ENCODE results near the gene F11.

The F11 gene

DNA sequence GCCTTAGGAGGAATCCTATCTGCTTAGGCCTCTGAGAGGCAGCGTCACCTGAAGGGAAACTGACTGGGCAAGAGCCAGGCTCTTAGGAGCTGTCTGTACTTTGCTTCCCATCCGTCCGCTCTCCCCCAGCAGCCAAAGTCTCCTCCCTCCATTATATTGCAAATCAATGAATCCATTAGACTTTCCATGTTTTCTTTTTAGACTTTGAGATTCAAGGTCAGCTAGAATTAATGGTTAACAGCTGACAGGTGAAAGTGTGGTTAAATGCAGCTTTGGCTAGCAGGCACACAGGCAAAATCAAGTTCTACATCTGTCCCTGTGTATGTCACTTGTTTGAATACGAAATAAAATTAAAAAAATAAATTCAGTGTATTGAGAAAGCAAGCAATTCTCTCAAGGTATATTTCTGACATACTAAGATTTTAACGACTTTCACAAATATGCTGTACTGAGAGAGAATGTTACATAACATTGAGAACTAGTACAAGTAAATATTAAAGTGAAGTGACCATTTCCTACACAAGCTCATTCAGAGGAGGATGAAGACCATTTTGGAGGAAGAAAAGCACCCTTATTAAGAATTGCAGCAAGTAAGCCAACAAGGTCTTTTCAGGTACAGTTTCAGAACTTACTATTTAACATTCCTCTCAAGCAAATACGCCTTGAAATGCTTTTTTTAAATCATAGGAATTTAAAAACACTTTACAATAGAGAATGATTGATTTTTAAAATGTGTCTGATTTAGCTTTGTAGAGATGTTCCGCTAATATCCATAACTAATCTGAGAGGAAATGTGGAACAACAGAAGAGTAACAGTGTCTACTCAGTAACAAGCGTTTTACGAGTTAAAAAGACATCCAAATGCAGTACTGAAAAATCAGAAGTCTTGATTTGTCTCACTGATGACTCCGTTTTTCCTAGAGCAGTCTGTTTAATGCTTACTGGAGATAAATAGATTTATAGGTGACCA is at the start of gene F11:
F11 (plus strand) TSS at position 507 of the 970 bp plus-strand sequence. CDS start 948 bp downstream, outside the sequence.
- H3K9ac ChIP-seq (ENCODE audit: low read length) = peak within 1 kb of the TSS; percentile 52
- peaks cover 41% of the 10 kb centered on the region for H3K4me1 ChIP-seq (ENCODE audit: control insufficient read depth, low read depth, low read length)
- peak within 1 kb of the TSS; percentile 65 for H3K27ac ChIP-seq (ENCODE audit: low read length)
- peak within 1 kb of the TSS; percentile 49 for H3K4me3 ChIP-seq (ENCODE audit: low read length)
- no peaks in the 10 kb centered on the region for H3K9me3 ChIP-seq (ENCODE audit: control insufficient read depth, low read depth, low read length)
- no peaks in the 10 kb centered on the region for H3K27me3 ChIP-seq (ENCODE audit: control insufficient read depth, insufficient read depth, low read length)
- no peaks in the 10 kb centered on the region for H3K36me3 ChIP-seq (ENCODE audit: control insufficient read depth, low read depth, low read length)

DNA sequence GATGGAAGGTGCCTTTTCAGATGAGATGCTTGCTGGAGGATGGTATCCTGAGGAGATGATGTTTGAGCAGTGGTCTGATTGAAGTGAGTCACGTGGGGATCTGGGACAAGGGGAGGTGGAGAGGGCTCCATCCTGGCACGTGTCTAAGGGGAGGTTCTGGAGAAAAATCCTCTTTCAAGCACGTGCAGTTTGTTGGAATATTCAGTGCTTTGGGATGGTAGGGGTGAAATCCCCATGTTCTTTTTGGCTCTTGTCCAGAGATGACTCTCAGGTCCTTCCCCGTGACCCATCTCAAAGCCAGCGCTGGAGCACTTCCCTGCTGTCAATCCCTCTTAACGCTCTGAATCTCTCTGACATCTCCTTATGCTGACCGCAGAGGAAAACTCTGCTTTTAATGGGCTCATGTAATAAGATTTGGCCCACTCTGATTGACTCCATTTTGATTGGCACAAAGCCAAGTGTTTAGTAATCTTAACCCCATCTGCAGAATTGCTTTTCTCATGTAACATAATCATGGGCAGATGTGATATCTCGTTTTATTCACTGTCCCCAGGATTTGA is 49.4 kb upstream of the F11 start:
- Histone ChIP-seq H3K9me3 (ENCODE audit: control insufficient read depth, low read depth, low read length) (no peaks in the 10 kb centered on the region), H3K36me3 (ENCODE audit: control insufficient read depth, low read depth, low read length) (no peaks in the 10 kb centered on the region), H3K27me3 (ENCODE audit: control insufficient read depth, insufficient read depth, low read length) (no peaks in the 10 kb centered on the region), H3K9ac (ENCODE audit: low read length) (no peak overlapping the region), H3K4me3 (ENCODE audit: low read length) (no peak overlapping the region), H3K27ac (ENCODE audit: low read length) (no peak overlapping the region), H3K4me1 (ENCODE audit: control insufficient read depth, low read depth, low read length) (no peaks in the 10 kb centered on the region)

DNA sequence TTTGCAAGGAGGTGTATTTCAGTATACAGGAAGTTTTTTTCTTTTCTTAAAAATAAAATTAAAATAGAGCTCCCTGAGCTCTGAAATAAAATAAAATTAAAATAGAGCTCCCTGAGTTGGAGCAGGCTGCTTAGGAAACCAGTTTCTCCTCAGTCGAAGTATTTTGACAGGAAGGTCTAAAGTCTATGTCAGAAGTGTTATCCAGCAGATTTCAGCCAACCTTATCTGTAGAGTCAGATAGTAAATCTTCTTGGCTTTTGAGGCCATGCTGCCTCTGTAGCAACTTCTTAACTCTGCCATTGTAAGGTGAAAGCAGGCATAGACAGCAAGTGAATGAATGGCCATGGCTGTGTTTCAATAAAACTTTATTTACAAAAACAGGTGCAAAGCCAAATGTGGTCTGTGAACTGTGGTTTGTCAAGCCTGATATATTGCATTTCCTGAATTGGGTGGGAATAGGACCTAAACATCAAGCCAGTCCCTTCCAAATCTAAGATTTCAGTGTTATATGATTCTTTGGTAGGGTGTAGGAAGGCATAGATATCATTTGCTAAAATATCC is 48.2 kb upstream of the F11 start:
- H3K4me3 ChIP-seq (ENCODE audit: low read length) = no peak overlapping the region
- no peak overlapping the region for H3K27ac ChIP-seq (ENCODE audit: low read length)
- H3K9ac ChIP-seq (ENCODE audit: low read length) = no peak overlapping the region
- H3K4me1 ChIP-seq (ENCODE audit: control insufficient read depth, low read depth, low read length) = no peaks in the 10 kb centered on the region
- H3K36me3 ChIP-seq (ENCODE audit: control insufficient read depth, low read depth, low read length) = no peaks in the 10 kb centered on the region
- H3K27me3 ChIP-seq (ENCODE audit: control insufficient read depth, insufficient read depth, low read length) = no peaks in the 10 kb centered on the region
- no peaks in the 10 kb centered on the region for H3K9me3 ChIP-seq (ENCODE audit: control insufficient read depth, low read depth, low read length)

DNA sequence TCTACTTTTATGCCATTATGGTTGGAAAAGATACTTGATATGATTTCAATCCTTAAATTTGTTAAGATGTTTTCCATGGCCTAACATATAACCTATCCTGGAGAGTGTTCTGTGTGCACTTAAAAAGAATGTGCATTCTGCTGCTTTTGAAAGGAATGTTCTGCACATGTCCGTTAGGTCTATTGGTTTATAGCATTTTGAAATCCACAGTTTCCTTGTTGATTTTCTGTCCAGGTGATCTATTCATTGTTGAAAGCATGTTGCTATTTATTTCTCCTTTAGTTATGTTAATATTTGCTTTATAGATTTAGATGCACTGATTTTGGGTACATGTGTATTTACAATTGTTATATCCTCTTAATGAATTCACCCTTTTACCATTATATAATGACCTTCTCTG is 44.4 kb upstream of the F11 start:
- H3K4me3 ChIP-seq (ENCODE audit: low read length) = no peak overlapping the region
- peaks cover 14% of the 10 kb centered on the region for H3K9me3 ChIP-seq (ENCODE audit: control insufficient read depth, low read depth, low read length)
- no peaks in the 10 kb centered on the region for H3K27me3 ChIP-seq (ENCODE audit: control insufficient read depth, insufficient read depth, low read length)
- H3K4me1 ChIP-seq (ENCODE audit: control insufficient read depth, low read depth, low read length) = peaks cover 8% of the 10 kb centered on the region
- H3K27ac ChIP-seq (ENCODE audit: low read length) = no peak overlapping the region
- H3K9ac ChIP-seq (ENCODE audit: low read length) = no peak overlapping the region
- no peaks in the 10 kb centered on the region for H3K36me3 ChIP-seq (ENCODE audit: control insufficient read depth, low read depth, low read length)

DNA sequence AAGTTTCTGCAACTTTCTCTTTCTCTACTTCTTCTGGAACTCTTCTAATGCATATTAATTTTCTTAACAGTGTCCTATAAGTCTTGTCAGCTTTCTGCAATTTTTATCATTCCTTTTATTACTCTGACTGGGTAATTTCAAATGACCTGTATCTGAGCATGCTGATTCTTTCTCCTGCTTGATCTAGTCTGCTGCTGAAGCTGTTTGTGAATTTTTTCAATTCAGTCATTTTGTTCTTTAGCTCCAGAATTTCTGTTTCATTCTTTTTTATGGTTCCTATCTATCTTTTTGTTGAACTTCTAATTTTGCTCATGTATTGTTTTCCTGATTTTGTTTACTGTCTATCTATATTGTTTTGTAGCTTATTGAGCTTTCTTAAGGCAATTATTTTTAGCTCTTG is 40.1 kb upstream of the F11 start:
- Histone ChIP-seq H3K4me3 (ENCODE audit: low read length) (no peak overlapping the region), H3K27ac (ENCODE audit: low read length) (no peak overlapping the region), H3K36me3 (ENCODE audit: control insufficient read depth, low read depth, low read length) (no peaks in the 10 kb centered on the region), H3K9me3 (ENCODE audit: control insufficient read depth, low read depth, low read length) (peaks cover 14% of the 10 kb centered on the region), H3K27me3 (ENCODE audit: control insufficient read depth, insufficient read depth, low read length) (no peaks in the 10 kb centered on the region), H3K9ac (ENCODE audit: low read length) (no peak overlapping the region), H3K4me1 (ENCODE audit: control insufficient read depth, low read depth, low read length) (peaks cover 16% of the 10 kb centered on the region)

DNA sequence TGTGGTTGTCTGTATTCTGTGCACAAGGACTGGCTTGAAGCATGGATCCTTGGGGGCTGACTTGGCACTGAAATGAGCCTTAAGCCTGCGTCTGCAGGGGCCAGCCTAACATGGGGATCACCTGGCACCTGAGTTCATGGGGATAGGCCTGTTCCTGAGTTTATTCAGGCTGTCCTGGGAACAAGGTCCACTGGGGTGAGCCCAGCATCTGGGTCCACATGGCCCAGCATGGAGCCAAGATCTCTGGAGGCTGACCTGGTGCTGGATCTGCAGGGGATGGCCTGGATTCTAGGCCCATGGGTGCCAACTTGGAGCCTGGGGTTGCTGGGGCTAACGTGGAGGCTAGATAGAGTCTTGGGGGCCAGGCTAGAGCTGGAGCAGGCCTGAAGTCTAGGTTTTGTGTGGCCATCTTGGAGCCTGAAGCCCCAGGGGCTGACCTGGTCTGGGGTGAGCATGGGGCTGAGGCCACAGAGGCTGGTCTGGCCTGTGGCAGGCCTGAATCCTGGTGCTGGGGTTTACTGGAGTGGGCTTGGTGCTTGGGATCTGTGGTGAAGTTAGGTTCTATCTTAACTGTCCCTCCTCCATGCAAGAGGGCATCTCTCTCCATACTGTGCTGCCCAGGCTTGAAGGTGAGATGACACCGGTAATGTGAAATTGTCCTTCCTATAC is 39.3 kb upstream of the F11 start:
- peaks cover 14% of the 10 kb centered on the region for H3K9me3 ChIP-seq (ENCODE audit: control insufficient read depth, low read depth, low read length)
- H3K9ac ChIP-seq (ENCODE audit: low read length) = no peak overlapping the region
- no peaks in the 10 kb centered on the region for H3K27me3 ChIP-seq (ENCODE audit: control insufficient read depth, insufficient read depth, low read length)
- peaks cover 16% of the 10 kb centered on the region for H3K4me1 ChIP-seq (ENCODE audit: control insufficient read depth, low read depth, low read length)
- H3K36me3 ChIP-seq (ENCODE audit: control insufficient read depth, low read depth, low read length) = no peaks in the 10 kb centered on the region
- H3K4me3 ChIP-seq (ENCODE audit: low read length) = no peak overlapping the region
- no peak overlapping the region for H3K27ac ChIP-seq (ENCODE audit: low read length)

DNA sequence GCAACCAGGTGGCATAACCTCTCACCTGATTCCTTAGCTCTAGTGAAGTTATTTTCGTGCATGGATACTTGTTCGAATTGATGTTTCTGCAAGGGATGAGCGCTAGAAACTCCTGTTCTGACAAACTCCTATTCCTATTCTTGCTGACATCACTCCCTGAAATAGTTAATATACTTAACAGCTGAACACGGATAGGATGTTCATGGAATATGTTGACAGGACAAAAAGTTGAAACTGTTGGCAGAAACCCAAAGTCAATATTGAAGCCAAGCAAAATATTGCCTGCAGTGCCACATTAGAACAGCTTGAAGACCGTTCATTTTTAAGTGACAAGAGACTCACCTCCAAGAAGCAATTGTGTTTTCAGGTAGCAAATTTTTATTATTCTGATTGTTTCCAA is 38.8 kb upstream of the F11 start, which contains the start of gene KLKB1:
KLKB1 (plus strand) TSS at position 287 of the 400 bp plus-strand sequence. CDS start 689 bp downstream, outside the sequence.
- Histone ChIP-seq H3K4me3 (ENCODE audit: low read length) (no peak within 1 kb of the TSS), H3K9me3 (ENCODE audit: control insufficient read depth, low read depth, low read length) (peaks cover 14% of the 10 kb centered on the region), H3K36me3 (ENCODE audit: control insufficient read depth, low read depth, low read length) (no peaks in the 10 kb centered on the region), H3K4me1 (ENCODE audit: control insufficient read depth, low read depth, low read length) (peaks cover 16% of the 10 kb centered on the region), H3K27ac (ENCODE audit: low read length) (no peak within 1 kb of the TSS), H3K9ac (ENCODE audit: low read length) (no peak within 1 kb of the TSS), H3K27me3 (ENCODE audit: control insufficient read depth, insufficient read depth, low read length) (no peaks in the 10 kb centered on the region)

DNA sequence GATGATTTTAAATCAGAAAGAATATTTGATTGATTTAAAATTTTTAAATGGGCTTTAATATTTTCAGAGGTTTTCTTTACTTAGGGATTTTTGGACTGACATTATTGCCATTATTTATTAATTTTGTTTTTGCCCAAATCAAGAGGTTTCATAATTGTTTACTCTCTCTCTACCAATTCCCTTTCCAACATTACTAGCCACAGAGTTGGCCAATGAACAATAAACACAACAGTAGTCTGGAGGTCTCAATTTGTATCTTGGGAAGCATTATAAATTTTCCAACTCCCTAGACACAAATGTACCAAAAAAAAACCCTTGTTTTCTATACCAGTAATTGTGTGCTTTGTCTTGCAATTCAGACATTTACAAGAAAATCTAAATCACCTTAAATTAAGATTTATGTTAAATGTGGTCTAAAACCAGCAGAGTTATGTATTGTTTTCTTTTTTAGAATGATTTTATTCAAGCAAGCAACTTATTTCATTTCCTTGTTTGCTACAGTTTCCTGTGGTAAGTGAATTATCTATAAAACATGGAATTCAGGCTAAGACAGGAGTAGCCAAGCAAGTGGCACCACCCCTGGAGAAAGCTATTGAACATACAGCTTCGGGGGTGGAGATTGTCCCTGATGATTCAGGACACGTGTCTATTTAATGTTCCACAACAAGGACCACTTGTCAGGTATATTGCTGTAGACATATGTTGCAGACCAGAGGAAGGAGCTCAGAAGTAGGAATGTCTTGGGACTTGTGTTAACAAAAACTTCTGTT is 38.1 kb upstream of the F11 start:
- Histone ChIP-seq H3K9ac (ENCODE audit: low read length) (no peak overlapping the region), H3K36me3 (ENCODE audit: control insufficient read depth, low read depth, low read length) (no peaks in the 10 kb centered on the region), H3K27me3 (ENCODE audit: control insufficient read depth, insufficient read depth, low read length) (no peaks in the 10 kb centered on the region), H3K4me1 (ENCODE audit: control insufficient read depth, low read depth, low read length) (peaks cover 16% of the 10 kb centered on the region), H3K27ac (ENCODE audit: low read length) (no peak overlapping the region), H3K9me3 (ENCODE audit: control insufficient read depth, low read depth, low read length) (peaks cover 14% of the 10 kb centered on the region), H3K4me3 (ENCODE audit: low read length) (no peak overlapping the region)

DNA sequence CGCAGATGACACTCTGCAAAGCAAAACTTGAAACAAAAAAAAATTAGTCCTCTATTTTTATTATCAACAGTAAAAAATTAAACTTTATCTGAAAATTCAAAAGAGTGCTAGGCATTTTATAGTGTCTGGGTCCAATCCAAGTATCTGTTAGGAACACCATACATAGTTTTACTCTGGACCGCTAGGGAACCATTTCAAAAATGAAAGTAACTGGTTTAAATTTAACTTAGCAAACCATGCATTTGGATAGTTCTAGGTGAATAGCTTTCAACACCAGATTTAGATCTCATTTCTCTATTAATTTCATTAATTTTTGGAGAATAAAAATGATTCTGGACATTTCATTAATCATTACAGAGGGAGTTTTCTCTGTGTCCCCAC is 37.5 kb upstream of the F11 start:
- Histone ChIP-seq H3K27me3 (ENCODE audit: control insufficient read depth, insufficient read depth, low read length) (no peaks in the 10 kb centered on the region), H3K9ac (ENCODE audit: low read length) (no peak overlapping the region), H3K4me1 (ENCODE audit: control insufficient read depth, low read depth, low read length) (peaks cover 16% of the 10 kb centered on the region), H3K4me3 (ENCODE audit: low read length) (no peak overlapping the region), H3K36me3 (ENCODE audit: control insufficient read depth, low read depth, low read length) (no peaks in the 10 kb centered on the region), H3K27ac (ENCODE audit: low read length) (no peak overlapping the region), H3K9me3 (ENCODE audit: control insufficient read depth, low read depth, low read length) (peaks cover 14% of the 10 kb centered on the region)

DNA sequence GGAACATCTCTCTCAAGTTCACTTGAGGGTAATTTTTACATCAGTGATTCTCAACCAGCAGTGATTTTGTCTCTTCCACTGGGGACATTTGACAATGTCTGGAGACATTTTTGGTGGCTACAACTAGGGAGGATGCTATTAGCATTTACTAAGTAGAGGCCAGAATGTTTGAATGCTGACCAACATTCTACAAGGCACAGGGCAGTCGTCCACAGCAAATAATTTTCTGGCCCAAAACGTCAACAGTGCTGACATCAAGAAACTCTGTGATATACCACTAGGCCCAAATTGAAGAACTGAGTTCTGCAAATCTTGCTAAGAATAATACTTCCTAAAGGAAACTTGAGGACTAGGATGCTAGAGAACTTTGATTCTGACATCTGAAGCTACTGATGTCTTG is 31.6 kb upstream of the F11 start:
- Histone ChIP-seq H3K9me3 (ENCODE audit: control insufficient read depth, low read depth, low read length) (no peaks in the 10 kb centered on the region), H3K36me3 (ENCODE audit: control insufficient read depth, low read depth, low read length) (no peaks in the 10 kb centered on the region), H3K27me3 (ENCODE audit: control insufficient read depth, insufficient read depth, low read length) (no peaks in the 10 kb centered on the region), H3K4me1 (ENCODE audit: control insufficient read depth, low read depth, low read length) (no peaks in the 10 kb centered on the region), H3K4me3 (ENCODE audit: low read length) (no peak overlapping the region), H3K27ac (ENCODE audit: low read length) (no peak overlapping the region), H3K9ac (ENCODE audit: low read length) (no peak overlapping the region)

DNA sequence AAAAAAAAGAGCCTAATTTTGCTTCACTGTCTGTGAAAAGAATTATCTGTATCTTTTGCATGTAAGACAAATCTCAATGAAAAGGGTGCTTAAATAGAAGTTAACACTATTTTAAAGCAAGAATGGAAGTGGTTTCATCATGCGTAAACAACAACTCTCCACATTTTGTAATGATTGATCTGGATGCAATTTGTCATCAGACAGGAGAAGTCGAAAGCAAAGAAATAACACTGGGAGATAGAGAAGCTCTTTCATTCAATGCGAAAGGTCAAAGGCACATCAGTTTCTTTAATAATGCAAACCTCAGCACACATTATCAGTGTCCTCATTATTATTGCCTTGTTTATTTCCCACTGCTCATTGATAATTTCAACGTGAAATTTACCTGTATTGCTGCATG is 29.9 kb upstream of the F11 start:
- Histone ChIP-seq H3K27me3 (ENCODE audit: control insufficient read depth, insufficient read depth, low read length) (no peaks in the 10 kb centered on the region), H3K4me3 (ENCODE audit: low read length) (no peak overlapping the region), H3K4me1 (ENCODE audit: control insufficient read depth, low read depth, low read length) (peaks cover 7% of the 10 kb centered on the region)

More for the DNA sequence above, 29.9 kb upstream of the F11 start:
- Histone ChIP-seq H3K9me3 (ENCODE audit: control insufficient read depth, low read depth, low read length) (no peaks in the 10 kb centered on the region), H3K9ac (ENCODE audit: low read length) (no peak overlapping the region), H3K36me3 (ENCODE audit: control insufficient read depth, low read depth, low read length) (no peaks in the 10 kb centered on the region), H3K27ac (ENCODE audit: low read length) (no peak overlapping the region)
